Measurements from ENCODE around the gene SIK2. TPM values are rescaled to one million over a fixed set of nuclear protein-coding genes. Genes with fewer than 3 reads are reported as not detected.

Gene SIK2
- total RNA-seq, 1 experiment from 2014 or later, result 9.0 TPM

- no peak for ATAC-seq
- Histone ChIP-seq H3K9me3 (ENCODE audit: low read length) (no peaks in the 10 kb centered on the region; the same call in 1 of the 2 replicates), H3K27ac (ENCODE audit: low read length) (no peak overlapping the region), H4K20me1 (ENCODE audit: low read length) (no peaks in the 10 kb centered on the region), H3K27me3 (ENCODE audit: low read length) (no peaks in the 10 kb centered on the region), H3K79me2 (ENCODE audit: low read length) (no peaks in the 10 kb centered on the region), H3K9me2 (replicated peaks; ENCODE audit: low read length) (no peaks in the 10 kb centered on the region), H2AFZ (ENCODE audit: low read length) (no peak overlapping the region), H3K4me2 (ENCODE audit: low read length) (no peak overlapping the region), H3K9ac (ENCODE audit: low read length) (no peak overlapping the region), H3K36me3 (ENCODE audit: low read depth, low read length) (no peaks in the 10 kb centered on the region), H3K4me1 (ENCODE audit: insufficient read depth, low read length) (no peaks in the 10 kb centered on the region), H3K4me3 (ENCODE audit: low read length) (no peak overlapping the region), H3F3A (ENCODE audit: low read length, unreplicated experiment) (no peaks in the 10 kb centered on the region)
- CTCF ChIA-PET, result no interaction called here
- no peak for DNase-seq
- POLR2A ChIA-PET (ENCODE audit: unreplicated experiment), result no interaction called here
- intact Hi-C loops (cut with micrococcal nuclease), result no loop called here
- TF ChIP-seq EZH2 (IDR thresholded peaks at IDR 0.05; ENCODE audit: low read length, unreplicated experiment) (no peak), CTCF (conservative IDR thresholded peaks at IDR 0.05; ENCODE audit: low read depth, low read length) (no peak), EZH2phosphoT487 (IDR thresholded peaks at IDR 0.05; ENCODE audit: borderline replicate concordance, low read length) (no peak)
- BruUV-seq (replicated peaks), result no TSS peak
Observed at GRCh38 chr11:111592491-111592890, 9.8 kb upstream of the SIK2 start.

DNA sequence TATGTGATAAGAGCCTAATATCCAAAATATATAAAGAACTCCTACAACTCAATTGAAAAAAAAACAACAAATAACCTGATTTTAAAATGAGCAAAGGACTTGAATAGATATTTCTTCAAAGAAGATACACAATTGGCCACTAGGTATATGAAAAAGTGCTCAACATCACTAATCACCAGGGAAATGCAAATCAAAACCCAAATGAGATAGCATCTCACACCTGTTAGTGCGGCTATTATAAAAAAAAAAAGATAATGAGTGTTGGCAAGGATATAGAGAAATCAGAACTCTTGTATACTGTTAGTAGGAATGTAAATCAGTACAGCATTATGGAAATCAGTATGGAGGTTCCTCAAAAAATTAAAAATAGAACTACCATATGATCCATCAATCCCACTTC lies 5.9 kb upstream of the SIK2 start:
- ChIA-PET POLR2A (ENCODE audit: unreplicated experiment) (no interaction called here), CTCF (no interaction called here)
- intact Hi-C loops (cut with micrococcal nuclease), result no loop called here
- no peak for TF ChIP-seq CTCF (conservative IDR thresholded peaks at IDR 0.05; ENCODE audit: low read depth, low read length)
- no peak for TF ChIP-seq EZH2 (IDR thresholded peaks at IDR 0.05; ENCODE audit: low read length, unreplicated experiment)
- TF ChIP-seq EZH2phosphoT487 (IDR thresholded peaks at IDR 0.05; ENCODE audit: borderline replicate concordance, low read length), result no peak
- H4K20me1 ChIP-seq (ENCODE audit: low read length), result no peaks in the 10 kb centered on the region
- H2AFZ ChIP-seq (ENCODE audit: low read length), result no peak overlapping the region
- H3K9ac ChIP-seq (ENCODE audit: low read length), result no peak overlapping the region
- peaks cover 3% of the 10 kb centered on the region for H3K4me1 ChIP-seq (ENCODE audit: insufficient read depth, low read length)
- H3K36me3 ChIP-seq (ENCODE audit: low read depth, low read length), result no peaks in the 10 kb centered on the region
- no peak overlapping the region for H3K27ac ChIP-seq (ENCODE audit: low read length)
- no peaks in the 10 kb centered on the region for H3K9me2 ChIP-seq (replicated peaks; ENCODE audit: low read length)
- ATAC-seq (no peak), DNase-seq (no peak)
- no peaks in the 10 kb centered on the region for H3K79me2 ChIP-seq (ENCODE audit: low read length)
- no peaks in the 10 kb centered on the region for H3K27me3 ChIP-seq (ENCODE audit: low read length)
- H3K4me2 ChIP-seq (ENCODE audit: low read length), result no peak overlapping the region
- no peaks in the 10 kb centered on the region for H3F3A ChIP-seq (ENCODE audit: low read length, unreplicated experiment)
- BruUV-seq (replicated peaks), result no TSS peak
- H3K4me3 ChIP-seq (ENCODE audit: low read length), result no peak overlapping the region
- H3K9me3 ChIP-seq (ENCODE audit: low read length), result no peaks in the 10 kb centered on the region; the same call in 1 of the 2 replicates

DNA sequence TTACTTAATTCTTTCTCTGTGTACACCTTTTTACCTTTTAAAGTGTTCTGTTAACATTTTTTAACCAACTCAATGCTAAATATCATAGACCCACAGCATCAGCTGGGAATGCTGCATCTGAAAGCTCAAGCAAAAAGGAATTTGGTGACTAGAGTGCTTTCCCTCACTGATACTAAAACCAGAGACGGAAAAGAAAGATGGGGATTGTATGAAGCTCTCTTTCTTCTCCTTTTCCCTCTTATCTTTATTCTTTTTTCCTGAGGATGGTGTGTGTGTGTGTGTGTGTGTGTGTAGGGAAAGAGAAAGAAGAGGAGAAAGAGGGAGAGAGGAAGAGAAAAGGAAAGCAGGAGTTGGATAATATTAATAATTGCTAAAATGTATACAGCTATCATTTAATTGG lies 4.1 kb upstream of the SIK2 start:
- Histone ChIP-seq H3K79me2 (ENCODE audit: low read length) (peaks cover 7% of the 10 kb centered on the region), H3K9me3 (ENCODE audit: low read length) (no peaks in the 10 kb centered on the region; the same call in 1 of the 2 replicates), H3K4me1 (ENCODE audit: insufficient read depth, low read length) (peaks cover 7% of the 10 kb centered on the region), H3K9ac (ENCODE audit: low read length) (no peak overlapping the region), H3F3A (ENCODE audit: low read length, unreplicated experiment) (no peaks in the 10 kb centered on the region), H3K27ac (ENCODE audit: low read length) (no peak overlapping the region), H3K4me3 (ENCODE audit: low read length) (no peak overlapping the region), H3K4me2 (ENCODE audit: low read length) (no peak overlapping the region), H4K20me1 (ENCODE audit: low read length) (peaks cover 1% of the 10 kb centered on the region; the same call in 1 of the 2 replicates), H3K9me2 (replicated peaks; ENCODE audit: low read length) (no peaks in the 10 kb centered on the region), H2AFZ (ENCODE audit: low read length) (no peak overlapping the region), H3K36me3 (ENCODE audit: low read depth, low read length) (no peaks in the 10 kb centered on the region), H3K27me3 (ENCODE audit: low read length) (no peaks in the 10 kb centered on the region)
- intact Hi-C loops (cut with micrococcal nuclease), result no loop called here
- no peak for ATAC-seq
- ChIA-PET CTCF (interaction anchor here (0.6 to 1.1 kb wide), 2 partner anchors 173 to 179 kb away, joined by 3 read pairs; no protein-coding TSS in a partner anchor), POLR2A (ENCODE audit: unreplicated experiment) (interaction anchor here (0.6 kb wide), 1 partner anchor 239 kb away, joined by 7 read pairs; no protein-coding TSS in a partner anchor)
- TF ChIP-seq CTCF (conservative IDR thresholded peaks at IDR 0.05; ENCODE audit: low read depth, low read length) (no peak), EZH2 (IDR thresholded peaks at IDR 0.05; ENCODE audit: low read length, unreplicated experiment) (no peak), EZH2phosphoT487 (IDR thresholded peaks at IDR 0.05; ENCODE audit: borderline replicate concordance, low read length) (no peak)
- no TSS peak for BruUV-seq (replicated peaks)
- DNase-seq, result no peak

Data from PC-3 (cell line).